K562 (cell line): Measurements from ENCODE around the gene NUAK1.

ENCODE experiments used
- BMI1 ChIP-seq: fragments of 150-350 bp; IDR thresholded peaks from 2 replicates; pipeline ENCODE4 v1.6.1; 2014; ENCODE audit warnings: low read length
- ESRRA ChIP-seq: fragments of 450-650 bp; IDR thresholded peaks from 2 replicates; pipeline ENCODE4 v1.6.1; 2014; ENCODE audit warnings: low read depth, mild to moderate bottlenecking, moderate library complexity, borderline replicate concordance
- EZH2 ChIP-seq: IDR thresholded peaks from 2 replicates; pipeline ENCODE4 v1.6.1; 2012; ENCODE audit warnings: low read depth, mild to moderate bottlenecking, inconsistent platforms, low read length, borderline replicate concordance
- HIVEP1 ChIP-seq: fragments of 250-450 bp; sonication (Bioruptor Pico); IDR thresholded peaks from 2 replicates; pipeline ENCODE4 v1.4.0; 2020; ENCODE audit warnings: mild to moderate bottlenecking
- HSF4 ChIP-seq: fragments of 250-450 bp; sonication (Bioruptor Pico); IDR thresholded peaks from 2 replicates; pipeline ENCODE4 v2.1.2; 2022; ENCODE audit warnings: mild to moderate bottlenecking, moderate library complexity, borderline replicate concordance
- POLR2A ChIP-seq: fragments of 450-650 bp; conservative IDR thresholded peaks from 2 replicates; pipeline ENCODE4 v1.6.1; 2016
- POLR2AphosphoS5 ChIP-seq: IDR thresholded peaks from 2 replicates; pipeline ENCODE4 v1.6.1; 2011; ENCODE audit warnings: mild to moderate bottlenecking, low read depth, low read length, moderate library complexity; ENCODE audit not compliant: control insufficient read depth, insufficient read depth
- RBFOX2 ChIP-seq: fragments of 200-400 bp; formaldehyde crosslinking; IDR thresholded peaks from 2 replicates; pipeline ENCODE4 v1.6.1; 2017; ENCODE audit warnings: low read depth, mild to moderate bottlenecking, low read length, moderate library complexity
- YY1 ChIP-seq, 3 experiments: IDR thresholded peaks; 2 replicates each; pipeline ENCODE4 v1.6.1; 2011; ENCODE audit warnings: low read length in 2 of 3, mild to moderate bottlenecking in 2 of 3, moderate library complexity in 2 of 3, borderline replicate concordance in 1 of 3, control low read depth in 1 of 3, low read depth in 1 of 3; ENCODE audit not compliant: insufficient read depth in 3 of 3, insufficient replicate concordance in 2 of 3, control insufficient read depth in 1 of 3, insufficient read length in 1 of 3; ENCODE audit errors: extremely low read depth in 1 of 3
- ZNF347 ChIP-seq: fragments of 450-650 bp; formaldehyde crosslinking; IDR thresholded peaks from 2 replicates; pipeline ENCODE4 v1.4.0; 2020; ENCODE audit warnings: low read depth, mild to moderate bottlenecking, moderate library complexity
- ZNF785 ChIP-seq: fragments of 250-450 bp; sonication (Bioruptor Pico); IDR thresholded peaks from 2 replicates; pipeline ENCODE4 v1.4.0; 2020; ENCODE audit warnings: mild to moderate bottlenecking
- ZZZ3 ChIP-seq: fragments of 450-650 bp; IDR thresholded peaks from 2 replicates; pipeline ENCODE4 v1.6.1; 2016; ENCODE audit warnings: antibody characterized with exemption, mild to moderate bottlenecking, moderate library complexity
- TF ChIP-seq, protein P1 (sequence below), 3 experiments: IDR thresholded peaks in 2 of 3; conservative IDR thresholded peaks in 1 of 3; 2 replicates each; pipeline ENCODE4 v1.5.1; 2011 to 2012; ENCODE audit warnings: low read length in 3 of 3, mild to moderate bottlenecking in 3 of 3, control low read depth in 2 of 3, improper control_type of control experiment in 1 of 3, inconsistent platforms in 1 of 3, low read depth in 1 of 3, mixed read lengths in 1 of 3, moderate library complexity in 1 of 3; ENCODE audit not compliant: insufficient read depth in 2 of 3

DNA sequence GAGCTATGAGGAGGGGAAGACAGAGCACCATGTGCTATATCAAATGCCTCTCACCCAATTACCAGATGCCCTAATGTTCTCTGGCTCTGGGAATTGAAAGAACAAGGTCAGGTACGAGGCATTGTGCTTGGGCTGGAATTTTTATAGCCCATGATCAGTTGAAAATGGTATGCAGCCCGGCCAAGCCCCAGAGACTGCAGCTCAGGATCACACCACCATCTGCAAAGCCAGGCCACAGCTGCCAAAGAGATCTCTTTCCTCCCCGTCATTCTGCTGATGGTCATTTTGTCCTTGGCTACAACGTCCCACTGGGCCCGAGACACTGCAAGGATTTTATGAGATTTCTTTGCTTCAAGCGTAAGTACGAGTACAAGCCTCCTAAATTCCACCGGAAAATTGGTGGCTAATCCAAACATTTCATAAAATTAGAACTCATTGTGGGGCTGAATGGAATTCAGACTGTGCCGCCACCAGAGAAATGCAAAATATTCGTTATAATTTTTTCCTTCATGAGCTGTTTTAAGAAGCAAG lies 15.1 kb downstream of the NUAK1 start:
- no peak for TF ChIP-seq ESRRA
- TF ChIP-seq, protein P1, sequence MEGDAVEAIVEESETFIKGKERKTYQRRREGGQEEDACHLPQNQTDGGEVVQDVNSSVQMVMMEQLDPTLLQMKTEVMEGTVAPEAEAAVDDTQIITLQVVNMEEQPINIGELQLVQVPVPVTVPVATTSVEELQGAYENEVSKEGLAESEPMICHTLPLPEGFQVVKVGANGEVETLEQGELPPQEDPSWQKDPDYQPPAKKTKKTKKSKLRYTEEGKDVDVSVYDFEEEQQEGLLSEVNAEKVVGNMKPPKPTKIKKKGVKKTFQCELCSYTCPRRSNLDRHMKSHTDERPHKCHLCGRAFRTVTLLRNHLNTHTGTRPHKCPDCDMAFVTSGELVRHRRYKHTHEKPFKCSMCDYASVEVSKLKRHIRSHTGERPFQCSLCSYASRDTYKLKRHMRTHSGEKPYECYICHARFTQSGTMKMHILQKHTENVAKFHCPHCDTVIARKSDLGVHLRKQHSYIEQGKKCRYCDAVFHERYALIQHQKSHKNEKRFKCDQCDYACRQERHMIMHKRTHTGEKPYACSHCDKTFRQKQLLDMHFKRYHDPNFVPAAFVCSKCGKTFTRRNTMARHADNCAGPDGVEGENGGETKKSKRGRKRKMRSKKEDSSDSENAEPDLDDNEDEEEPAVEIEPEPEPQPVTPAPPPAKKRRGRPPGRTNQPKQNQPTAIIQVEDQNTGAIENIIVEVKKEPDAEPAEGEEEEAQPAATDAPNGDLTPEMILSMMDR (IDR thresholded peaks at IDR 0.05 in 2 of 3, conservative IDR thresholded peaks at IDR 0.05 in 1 of 3; ENCODE audit: insufficient read depth in 2 of 3, low read depth in 1 of 3, low read length in 3 of 3), result no peak
- TF ChIP-seq YY1 (IDR thresholded peaks at IDR 0.05; ENCODE audit: borderline replicate concordance in 1 of 3, control insufficient read depth in 1 of 3, extremely low read depth in 1 of 3, insufficient read depth in 3 of 3, insufficient read length in 1 of 3, insufficient replicate concordance in 2 of 3, low read depth in 1 of 3, low read length in 2 of 3), result no peak
- TF ChIP-seq RBFOX2, result no peak
- no peak for TF ChIP-seq HIVEP1 (CRISPR knock-in tag)
- no peak for TF ChIP-seq ZZZ3
- no peak for TF ChIP-seq HSF4 (CRISPR knock-in tag)
- no peak for TF ChIP-seq POLR2AphosphoS5
- TF ChIP-seq BMI1, result no peak
- no peak for TF ChIP-seq ZNF347 (CRISPR knock-in tag)
- no peak for TF ChIP-seq POLR2A
- no peak for TF ChIP-seq ZNF785 (CRISPR knock-in tag)
- TF ChIP-seq EZH2, result no peak
